ENCODE measurements around the gene SLC6A7. TPM values are rescaled to one million over a fixed set of nuclear protein-coding genes. Genes with fewer than 3 reads are reported as not detected.

The SLC6A7 gene
- total RNA-seq = not detected
- polyA plus RNA-seq (2013, experiment 1 of 2) = not detected
- 0.08 TPM for polyA plus RNA-seq (2013, experiment 2 of 2)
- long read RNA-seq, experiment 1 = 0 reads
- long read RNA-seq, experiment 2 = 0 reads
- long read RNA-seq, experiment 3 = 0 reads
- long read RNA-seq, experiment 4 = 0 reads

GRCh38 chr5:150189728-150190502 is at the start of gene SLC6A7:
TSS of gene SLC6A7 (plus strand) at chr5:150190062. CDS start at chr5:150190328, 266 bp downstream.
- DNase-seq = no peak
- 3 to 5% methylated on average over 7 to 58 of the region's 58 CpGs for WGBS, 2 experiments (ENCODE audit: insufficient coverage in 1 of 2, insufficient read length in 1 of 2)
- no peak within 1 kb of the TSS for H3K27ac ChIP-seq (ENCODE audit: low read depth, low read length)
- no peak within 1 kb of the TSS for H3K9ac ChIP-seq (ENCODE audit: extremely low read depth, low read length, poor library complexity, severe bottlenecking)
- no peak for TF ChIP-seq CTCF (conservative IDR thresholded peaks at IDR 0.05)
- peaks cover 10% of the 10 kb centered on the region for H3K4me1 Mint-ChIP-seq
- peak within 1 kb of the TSS; percentile 41 for H3K4me3 ChIP-seq (ENCODE audit: low read length)
- no peaks in the 10 kb centered on the region for H3K36me3 ChIP-seq (ENCODE audit: control insufficient read depth, insufficient read depth, low read length)
- H3K27ac Mint-ChIP-seq = no peak within 1 kb of the TSS
- H3K27me3 ChIP-seq (ENCODE audit: control insufficient read depth, insufficient read depth, low read length, poor library complexity, severe bottlenecking) = peaks cover 77% of the 10 kb centered on the region
- no peaks in the 10 kb centered on the region for H3K36me3 Mint-ChIP-seq (ENCODE audit: low read depth)
- no peaks in the 10 kb centered on the region for H3K9me3 Mint-ChIP-seq
- peaks cover 91% of the 10 kb centered on the region for H3K27me3 Mint-ChIP-seq (ENCODE audit: insufficient read depth)
- no peaks in the 10 kb centered on the region for H3K9me3 ChIP-seq (ENCODE audit: control insufficient read depth, low read length)
- peak within 1 kb of the TSS; percentile 34 for H3K4me3 Mint-ChIP-seq
- no peaks in the 10 kb centered on the region for H3K4me1 ChIP-seq (ENCODE audit: control insufficient read depth, insufficient read depth, low read length)

- Mint-ChIP-seq H3K9me3 (no peaks in the 10 kb centered on the region), H3K27ac (peak overlapping the region; percentile 44), H3K4me3 (no peak overlapping the region), H3K27me3 (ENCODE audit: insufficient read depth) (peaks cover 7% of the 10 kb centered on the region), H3K36me3 (ENCODE audit: low read depth) (no peaks in the 10 kb centered on the region), H3K4me1 (peaks cover 67% of the 10 kb centered on the region)
- Histone ChIP-seq H3K4me3 (ENCODE audit: low read length) (no peak overlapping the region), H3K9me3 (ENCODE audit: control insufficient read depth, low read length) (no peaks in the 10 kb centered on the region), H3K27ac (ENCODE audit: low read depth, low read length) (peak overlapping the region; percentile 16), H3K9ac (ENCODE audit: extremely low read depth, low read length, poor library complexity, severe bottlenecking) (no peak overlapping the region), H3K4me1 (ENCODE audit: control insufficient read depth, insufficient read depth, low read length) (peaks cover 42% of the 10 kb centered on the region), H3K36me3 (ENCODE audit: control insufficient read depth, insufficient read depth, low read length) (no peaks in the 10 kb centered on the region), H3K27me3 (ENCODE audit: control insufficient read depth, insufficient read depth, low read length, poor library complexity, severe bottlenecking) (no peaks in the 10 kb centered on the region)
- no peak for TF ChIP-seq CTCF (conservative IDR thresholded peaks at IDR 0.05)
- 90% methylated on average over 3 to 11 of the region's 11 CpGs for WGBS, 2 experiments (ENCODE audit: insufficient coverage in 1 of 2, insufficient read length in 1 of 2)
- DNase-seq = no peak
These were observed 49.0 kb upstream of the SLC6A7 start for GRCh38 chr5:150140830-150141229.

- Mint-ChIP-seq H3K9me3 (no peaks in the 10 kb centered on the region), H3K27ac (no peak overlapping the region), H3K4me1 (peaks cover 62% of the 10 kb centered on the region)
These were observed 48.2 kb upstream of the SLC6A7 start for GRCh38 chr5:150141544-150142184.

More at GRCh38 chr5:150141544-150142184, 48.2 kb upstream of the SLC6A7 start:
- H3K4me3 ChIP-seq (ENCODE audit: low read length) = no peak overlapping the region
- no peaks in the 10 kb centered on the region for H3K36me3 Mint-ChIP-seq (ENCODE audit: low read depth)
- TF ChIP-seq CTCF (conservative IDR thresholded peaks at IDR 0.05) = no peak
- no peaks in the 10 kb centered on the region for H3K27me3 ChIP-seq (ENCODE audit: control insufficient read depth, insufficient read depth, low read length, poor library complexity, severe bottlenecking)
- H3K4me3 Mint-ChIP-seq = no peak overlapping the region
- DNase-seq = peak; percentile 80
- WGBS, 2 experiments (ENCODE audit: insufficient coverage in 1 of 2, insufficient read length in 1 of 2) = 68 to 81% methylated on average over 9 of the region's 9 CpGs
- H3K36me3 ChIP-seq (ENCODE audit: control insufficient read depth, insufficient read depth, low read length) = no peaks in the 10 kb centered on the region
- H3K4me1 ChIP-seq (ENCODE audit: control insufficient read depth, insufficient read depth, low read length) = peaks cover 37% of the 10 kb centered on the region
- H3K27me3 Mint-ChIP-seq (ENCODE audit: insufficient read depth) = no peaks in the 10 kb centered on the region
- no peaks in the 10 kb centered on the region for H3K9me3 ChIP-seq (ENCODE audit: control insufficient read depth, low read length)
- no peak overlapping the region for H3K9ac ChIP-seq (ENCODE audit: extremely low read depth, low read length, poor library complexity, severe bottlenecking)
- peak overlapping the region; percentile 20 for H3K27ac ChIP-seq (ENCODE audit: low read depth, low read length)

Measured in endodermal cell (in vitro differentiated cells).